HepG2 (cell line): ENCODE measurements around the gene HACD2. TPM values are rescaled to one million over a fixed set of nuclear protein-coding genes. Genes with fewer than 3 reads are reported as not detected.
A peak's percentile ranks its signal among the peaks of the same experiment; 100 is the strongest.

Experiments used
- ARID3A ChIP-seq: IDR thresholded peaks from 2 replicates; pipeline ENCODE4 v1.6.1; 2012; ENCODE audit warnings: low read depth, low read length, improper control_type of control experiment
- ATAD3A ChIP-seq: sonication (generic); formaldehyde crosslinking; IDR thresholded peaks from 2 replicates; pipeline ENCODE4 v1.4.0; 2020; ENCODE audit warnings: missing genetic modification reagents
- HNRNPL ChIP-seq: fragments of 200-400 bp; formaldehyde crosslinking; IDR thresholded peaks from 2 replicates; pipeline ENCODE4 v1.6.1; 2017; ENCODE audit warnings: mild to moderate bottlenecking, low read depth, low read length
- HOMEZ ChIP-seq: IDR thresholded peaks from 2 replicates; pipeline ENCODE4 v1.6.1; 2016; ENCODE audit warnings: low read depth
- MEIS1 ChIP-seq: sonication (generic); formaldehyde crosslinking; IDR thresholded peaks from 2 replicates; pipeline ENCODE4 v1.9.0; 2021; ENCODE audit warnings: mild to moderate bottlenecking, missing genetic modification reagents, moderate library complexity, borderline replicate concordance
- MLLT10 ChIP-seq: sonication (generic); formaldehyde crosslinking; IDR thresholded peaks from 2 replicates; pipeline ENCODE4 v1.4.0; 2020; ENCODE audit warnings: missing genetic modification reagents
- MTF2 ChIP-seq: sonication (generic); formaldehyde crosslinking; IDR thresholded peaks from 2 replicates; pipeline ENCODE4 v1.5.0; 2020; ENCODE audit warnings: missing genetic modification reagents, borderline replicate concordance
- PLRG1 ChIP-seq: fragments of 450-650 bp; conservative IDR thresholded peaks from 2 replicates; pipeline ENCODE4 v1.6.1; 2016
- RNF2 ChIP-seq: fragments of 450-650 bp; conservative IDR thresholded peaks from 2 replicates; pipeline ENCODE4 v1.6.1; 2016; ENCODE audit warnings: low read depth
- RNF219 ChIP-seq: sonication (generic); formaldehyde crosslinking; IDR thresholded peaks from 2 replicates; pipeline ENCODE4 v1.5.0; 2020; ENCODE audit warnings: mild to moderate bottlenecking, missing genetic modification reagents
- SNAPC2 ChIP-seq: sonication (generic); formaldehyde crosslinking; IDR thresholded peaks from 2 replicates; pipeline ENCODE4 v1.8.1; 2022; ENCODE audit warnings: mild to moderate bottlenecking, missing genetic modification reagents
- SNAPC5 ChIP-seq: sonication (generic); formaldehyde crosslinking; IDR thresholded peaks from 2 replicates; pipeline ENCODE4 v1.8.1; 2023; ENCODE audit warnings: mild to moderate bottlenecking, missing genetic modification reagents, borderline replicate concordance
- SUZ12 ChIP-seq: fragments of 150-350 bp; IDR thresholded peaks from 2 replicates; pipeline ENCODE4 v1.6.1; 2014; ENCODE audit warnings: low read depth, low read length
- TRAFD1 ChIP-seq: sonication (generic); formaldehyde crosslinking; IDR thresholded peaks from 2 replicates; pipeline ENCODE4 v1.5.1; 2020; ENCODE audit warnings: missing genetic modification reagents, mild to moderate bottlenecking, borderline replicate concordance
- WIZ ChIP-seq: sonication (generic); formaldehyde crosslinking; IDR thresholded peaks from 2 replicates; pipeline ENCODE4 v1.5.1; 2020; ENCODE audit warnings: mild to moderate bottlenecking, missing genetic modification reagents
- ZBTB1 ChIP-seq: sonication (generic); formaldehyde crosslinking; IDR thresholded peaks from 2 replicates; pipeline ENCODE4 v1.4.0; 2020; ENCODE audit warnings: missing genetic modification reagents, borderline replicate concordance
- ZKSCAN1 ChIP-seq: fragments of 150-350 bp; IDR thresholded peaks from 2 replicates; pipeline ENCODE4 v1.6.1; 2014; ENCODE audit warnings: low read length
- ZNF143 ChIP-seq: sonication (generic); formaldehyde crosslinking; IDR thresholded peaks from 2 replicates; pipeline ENCODE4 v1.4.0; 2020; ENCODE audit warnings: missing genetic modification reagents
- ZNF414 ChIP-seq: sonication (generic); formaldehyde crosslinking; IDR thresholded peaks from 2 replicates; pipeline ENCODE4 v1.5.0; 2020; ENCODE audit warnings: missing genetic modification reagents
- ZNF460 ChIP-seq: sonication (generic); formaldehyde crosslinking; IDR thresholded peaks from 2 replicates; pipeline ENCODE4 v1.5.1; 2020; ENCODE audit warnings: missing genetic modification reagents, mild to moderate bottlenecking, borderline replicate concordance
- ZNF543 ChIP-seq: sonication (generic); formaldehyde crosslinking; IDR thresholded peaks from 2 replicates; pipeline ENCODE4 v1.4.0; 2020; ENCODE audit warnings: mild to moderate bottlenecking, missing genetic modification reagents
- ZNF547 ChIP-seq: sonication (generic); formaldehyde crosslinking; IDR thresholded peaks from 2 replicates; pipeline ENCODE4 v1.5.1; 2020; ENCODE audit warnings: mild to moderate bottlenecking, missing genetic modification reagents
- ZNF570 ChIP-seq: sonication (generic); formaldehyde crosslinking; IDR thresholded peaks from 2 replicates; pipeline ENCODE4 v1.4.0; 2020; ENCODE audit warnings: mild to moderate bottlenecking, missing genetic modification reagents, borderline replicate concordance
- ZZZ3 ChIP-seq: sonication (generic); formaldehyde crosslinking; IDR thresholded peaks from 2 replicates; pipeline ENCODE4 v1.4.0; 2020; ENCODE audit warnings: missing genetic modification reagents, mild to moderate bottlenecking, borderline replicate concordance
- polyA plus RNA-seq, 8 experiments: library from polyadenylated mRNA; depleted of rRNA in 3 of 8; stranded (reverse) in 7 of 8; unstranded in 1 of 8; fragments of >200 nt; fragmentation: Illumina TruSeq in 4 of 8; extraction: Trizol in 4 of 8; gene quantifications; 2 replicates each; pipeline versions ENCODE4 v1.2.1 to v1.2.3, GENCODE V29; 2011 to 2016; ENCODE audit warnings: low read depth in 4 of 8, missing spikeins in 1 of 8, mixed read lengths in 1 of 8; ENCODE audit not compliant: insufficient read depth in 1 of 8
- total RNA-seq, 5 experiments: library from RNA; depleted of rRNA; stranded (reverse); fragments of >200 nt; fragmentation: Illumina TruSeq; extraction: Trizol; gene quantifications; 2 replicates each; pipeline ENCODE4 v1.2.3, GENCODE V29; 2016; ENCODE audit warnings: low read depth in 1 of 5

The HACD2 gene
- total and polyA plus RNA-seq, 2 of the 13 experiments (the other 11 are each of a cell fraction or from before 2014, with no cell fraction given): 47.0 to 50.4 TPM

GRCh38 chr3:123605789-123606234 is 21.0 kb upstream of the HACD2 start (continued):
- TF ChIP-seq TRAFD1 (CRISPR knock-in tag) (no peak), ZNF543 (peak; percentile 29; the same call in 1 of the 2 replicates), MTF2 (CRISPR knock-in tag) (no peak), SNAPC2 (CRISPR knock-in tag) (peak; percentile 69; the same call in 1 of the 2 replicates), ZNF414 (0 out of 2 replicates have a peak, but pooled peaks have one; percentile 69), ATAD3A (no peak), ZNF547 (no peak), HNRNPL (no peak), ZZZ3 (CRISPR knock-in tag) (no peak), ARID3A (peak; percentile 71), ZNF460 (CRISPR knock-in tag) (peak; percentile 73), PLRG1 (no peak), SUZ12 (no peak), MEIS1 (CRISPR knock-in tag) (no peak), ZBTB1 (CRISPR knock-in tag) (no peak), ZNF143 (CRISPR knock-in tag) (peak; percentile 76), HOMEZ (CRISPR knock-in tag) (peak; percentile 97), WIZ (CRISPR knock-in tag) (no peak), ZNF570 (no peak), RNF2 (no peak), ZKSCAN1 (no peak), RNF219 (0 out of 2 replicates have a peak, but pooled peaks have one; percentile 4), MLLT10 (CRISPR knock-in tag) (no peak), SNAPC5 (CRISPR knock-in tag) (no peak)
